SK-N-SH treated with all-trans-retinoic acid at 6 μM for 48 hours (cell line): ENCODE data around the gene UBL4B.

ENCODE experiments used
- ATAC-seq: fragments of 200-7000 bp; cut with Tn5 transposase; 3 replicates; pipeline ENCODE4 v1.9.1; 2020; ENCODE audit warnings: mild to moderate bottlenecking, moderate library complexity
- ARNTL ChIP-seq: fragments of 450-650 bp; formaldehyde crosslinking; IDR thresholded peaks from 2 replicates; pipeline ENCODE4 v1.5.0; 2020; ENCODE audit warnings: low read depth, mild to moderate bottlenecking, moderate library complexity, borderline replicate concordance
- BACH2 ChIP-seq: fragments of 250-450 bp; sonication (Bioruptor Pico); IDR thresholded peaks from 2 replicates; pipeline ENCODE4 v1.9.0; 2021; ENCODE audit warnings: mild to moderate bottlenecking, borderline replicate concordance
- CSDC2 ChIP-seq: fragments of 250-450 bp; sonication (Bioruptor Pico); IDR thresholded peaks from 2 replicates; pipeline ENCODE4 v1.5.0; 2020; ENCODE audit warnings: mild to moderate bottlenecking, moderate library complexity
- ESRRG ChIP-seq: fragments of 250-450 bp; sonication (Bioruptor Pico); IDR thresholded peaks from 2 replicates; pipeline ENCODE4 v1.6.1; 2021; ENCODE audit warnings: mild to moderate bottlenecking
- GLIS3 ChIP-seq: fragments of 250-450 bp; sonication (Bioruptor Pico); IDR thresholded peaks from 2 replicates; pipeline ENCODE4 v1.5.0; 2020; ENCODE audit warnings: mild to moderate bottlenecking, moderate library complexity
- ISL1 ChIP-seq: fragments of 250-450 bp; sonication (Bioruptor Pico); IDR thresholded peaks from 2 replicates; pipeline ENCODE4 v2.1.2; 2022; ENCODE audit warnings: mild to moderate bottlenecking, moderate library complexity
- RARB ChIP-seq: fragments of 250-450 bp; sonication (Bioruptor Pico); IDR thresholded peaks from 2 replicates; pipeline ENCODE4 v1.8.0; 2021; ENCODE audit warnings: mild to moderate bottlenecking, moderate library complexity
- SNAI2 ChIP-seq: fragments of 250-450 bp; sonication (Bioruptor Pico); IDR thresholded peaks from 2 replicates; pipeline ENCODE4 v1.5.0; 2020; ENCODE audit warnings: mild to moderate bottlenecking, moderate library complexity
- TCF4 ChIP-seq: fragments of 250-450 bp; sonication (Bioruptor Pico); IDR thresholded peaks from 2 replicates; pipeline ENCODE4 v1.8.0; 2021; ENCODE audit warnings: mild to moderate bottlenecking, moderate library complexity, borderline replicate concordance
- TOX ChIP-seq: fragments of 250-450 bp; sonication (Bioruptor Pico); IDR thresholded peaks from 2 replicates; pipeline ENCODE4 v1.8.0; 2021; ENCODE audit warnings: mild to moderate bottlenecking, moderate library complexity, borderline replicate concordance
- ZC3H10 ChIP-seq: fragments of 250-450 bp; sonication (Bioruptor Pico); IDR thresholded peaks from 2 replicates; pipeline ENCODE4 v1.5.1; 2021; ENCODE audit warnings: mild to moderate bottlenecking, moderate library complexity
- ZFP30 ChIP-seq: fragments of 450-650 bp; formaldehyde crosslinking; IDR thresholded peaks from 2 replicates; pipeline ENCODE4 v1.5.0; 2022; ENCODE audit warnings: mild to moderate bottlenecking, moderate library complexity
- ZNF565 ChIP-seq: fragments of 450-650 bp; formaldehyde crosslinking; conservative IDR thresholded peaks from 2 replicates; pipeline ENCODE4 v1.5.0; 2020; ENCODE audit warnings: low read depth, mild to moderate bottlenecking, moderate library complexity
- ZNF70 ChIP-seq: fragments of 450-650 bp; formaldehyde crosslinking; IDR thresholded peaks from 2 replicates; pipeline ENCODE4 v1.5.0; 2020; ENCODE audit warnings: mild to moderate bottlenecking, moderate library complexity
- ZNF8 ChIP-seq: fragments of 450-650 bp; formaldehyde crosslinking; IDR thresholded peaks from 2 replicates; pipeline ENCODE4 v1.5.0; 2020; ENCODE audit warnings: mild to moderate bottlenecking, moderate library complexity
- TF ChIP-seq, protein P1 (sequence below): fragments of 250-450 bp; sonication (Bioruptor Pico); IDR thresholded peaks from 2 replicates; pipeline ENCODE4 v1.5.1; 2020; ENCODE audit warnings: low read depth, mild to moderate bottlenecking, moderate library complexity
- TF ChIP-seq, protein P2 (sequence below): fragments of 250-450 bp; sonication (Bioruptor Pico); IDR thresholded peaks from 2 replicates; pipeline ENCODE4 v1.5.0; 2020; ENCODE audit warnings: mild to moderate bottlenecking, moderate library complexity
- TF ChIP-seq, protein P3 (sequence below): fragments of 250-450 bp; sonication (Bioruptor Pico); IDR thresholded peaks from 2 replicates; pipeline ENCODE4 v1.5.1; 2021; ENCODE audit warnings: mild to moderate bottlenecking, moderate library complexity
- TF ChIP-seq, protein P4 (sequence below): fragments of 250-450 bp; sonication (Bioruptor Pico); IDR thresholded peaks from 2 replicates; pipeline ENCODE4 v1.8.0; 2020; ENCODE audit warnings: mild to moderate bottlenecking, moderate library complexity, borderline replicate concordance

Gene UBL4B

DNA sequence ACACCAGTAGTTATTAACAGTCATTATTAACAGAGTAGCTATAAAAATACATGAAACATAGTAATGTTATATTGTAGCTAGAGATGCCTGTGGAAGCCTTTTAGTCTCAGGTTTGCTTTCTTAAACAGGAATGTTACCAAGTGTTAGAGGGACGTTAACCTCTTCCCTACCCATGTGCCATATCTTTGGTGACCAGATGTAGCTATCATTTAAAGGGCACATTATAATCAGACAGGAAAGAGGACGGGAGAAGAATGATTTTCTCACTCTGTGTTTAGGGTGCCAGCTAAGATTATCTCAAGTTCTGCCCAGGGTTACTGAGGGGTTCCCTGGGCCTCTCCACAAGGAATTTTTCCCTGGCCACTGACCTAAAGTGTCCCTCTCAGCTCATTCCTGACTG, 20.9 kb upstream of the UBL4B start:
- ATAC-seq = no peak

DNA sequence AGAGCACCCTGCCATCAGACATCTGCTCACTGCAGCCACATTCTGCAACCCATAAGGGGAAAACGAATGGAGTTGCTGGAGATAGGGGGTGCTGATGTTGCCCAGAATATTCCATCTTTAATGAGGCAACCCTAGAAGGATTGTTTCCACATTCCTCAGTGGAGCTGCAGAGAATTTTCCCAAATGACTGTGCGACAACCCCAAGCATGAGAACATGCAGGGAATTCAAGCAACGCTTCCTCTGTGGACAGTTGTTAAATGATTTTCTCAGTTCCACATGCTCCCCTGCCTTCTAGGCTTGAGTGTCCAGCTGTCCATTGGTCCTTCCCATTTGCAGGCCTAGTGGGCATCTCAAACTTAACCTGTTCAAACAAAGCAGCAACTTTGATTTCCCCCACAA, 20.5 kb upstream of the UBL4B start:
- ATAC-seq = no peak
- TF ChIP-seq ZNF8 (CRISPR knock-in tag) (no peak), TOX (no peak), ESRRG (CRISPR knock-in tag) (no peak), ARNTL (CRISPR knock-in tag) (no peak), ZNF70 (CRISPR knock-in tag) (no peak), TCF4 (no peak), ZNF565 (CRISPR knock-in tag) (no peak), RARB (no peak), BACH2 (CRISPR knock-in tag) (no peak)
- TF ChIP-seq, protein P1, sequence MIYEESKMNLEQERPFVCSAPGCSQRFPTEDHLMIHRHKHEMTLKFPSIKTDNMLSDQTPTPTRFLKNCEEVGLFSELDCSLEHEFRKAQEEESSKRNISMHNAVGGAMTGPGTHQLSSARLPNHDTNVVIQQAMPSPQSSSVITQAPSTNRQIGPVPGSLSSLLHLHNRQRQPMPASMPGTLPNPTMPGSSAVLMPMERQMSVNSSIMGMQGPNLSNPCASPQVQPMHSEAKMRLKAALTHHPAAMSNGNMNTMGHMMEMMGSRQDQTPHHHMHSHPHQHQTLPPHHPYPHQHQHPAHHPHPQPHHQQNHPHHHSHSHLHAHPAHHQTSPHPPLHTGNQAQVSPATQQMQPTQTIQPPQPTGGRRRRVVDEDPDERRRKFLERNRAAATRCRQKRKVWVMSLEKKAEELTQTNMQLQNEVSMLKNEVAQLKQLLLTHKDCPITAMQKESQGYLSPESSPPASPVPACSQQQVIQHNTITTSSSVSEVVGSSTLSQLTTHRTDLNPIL = no peak
- TF ChIP-seq, protein P2, sequence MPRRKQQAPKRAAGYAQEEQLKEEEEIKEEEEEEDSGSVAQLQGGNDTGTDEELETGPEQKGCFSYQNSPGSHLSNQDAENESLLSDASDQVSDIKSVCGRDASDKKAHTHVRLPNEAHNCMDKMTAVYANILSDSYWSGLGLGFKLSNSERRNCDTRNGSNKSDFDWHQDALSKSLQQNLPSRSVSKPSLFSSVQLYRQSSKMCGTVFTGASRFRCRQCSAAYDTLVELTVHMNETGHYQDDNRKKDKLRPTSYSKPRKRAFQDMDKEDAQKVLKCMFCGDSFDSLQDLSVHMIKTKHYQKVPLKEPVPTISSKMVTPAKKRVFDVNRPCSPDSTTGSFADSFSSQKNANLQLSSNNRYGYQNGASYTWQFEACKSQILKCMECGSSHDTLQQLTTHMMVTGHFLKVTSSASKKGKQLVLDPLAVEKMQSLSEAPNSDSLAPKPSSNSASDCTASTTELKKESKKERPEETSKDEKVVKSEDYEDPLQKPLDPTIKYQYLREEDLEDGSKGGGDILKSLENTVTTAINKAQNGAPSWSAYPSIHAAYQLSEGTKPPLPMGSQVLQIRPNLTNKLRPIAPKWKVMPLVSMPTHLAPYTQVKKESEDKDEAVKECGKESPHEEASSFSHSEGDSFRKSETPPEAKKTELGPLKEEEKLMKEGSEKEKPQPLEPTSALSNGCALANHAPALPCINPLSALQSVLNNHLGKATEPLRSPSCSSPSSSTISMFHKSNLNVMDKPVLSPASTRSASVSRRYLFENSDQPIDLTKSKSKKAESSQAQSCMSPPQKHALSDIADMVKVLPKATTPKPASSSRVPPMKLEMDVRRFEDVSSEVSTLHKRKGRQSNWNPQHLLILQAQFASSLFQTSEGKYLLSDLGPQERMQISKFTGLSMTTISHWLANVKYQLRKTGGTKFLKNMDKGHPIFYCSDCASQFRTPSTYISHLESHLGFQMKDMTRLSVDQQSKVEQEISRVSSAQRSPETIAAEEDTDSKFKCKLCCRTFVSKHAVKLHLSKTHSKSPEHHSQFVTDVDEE (CRISPR knock-in tag) = no peak

More for the DNA sequence above, 20.9 kb upstream of the UBL4B start:
- TF ChIP-seq ZNF8 (CRISPR knock-in tag) (no peak), ARNTL (CRISPR knock-in tag) (no peak), ZNF565 (CRISPR knock-in tag) (no peak), ZC3H10 (CRISPR knock-in tag) (no peak), RARB (no peak), ESRRG (CRISPR knock-in tag) (no peak), GLIS3 (CRISPR knock-in tag) (no peak)
- TF ChIP-seq, protein P3, sequence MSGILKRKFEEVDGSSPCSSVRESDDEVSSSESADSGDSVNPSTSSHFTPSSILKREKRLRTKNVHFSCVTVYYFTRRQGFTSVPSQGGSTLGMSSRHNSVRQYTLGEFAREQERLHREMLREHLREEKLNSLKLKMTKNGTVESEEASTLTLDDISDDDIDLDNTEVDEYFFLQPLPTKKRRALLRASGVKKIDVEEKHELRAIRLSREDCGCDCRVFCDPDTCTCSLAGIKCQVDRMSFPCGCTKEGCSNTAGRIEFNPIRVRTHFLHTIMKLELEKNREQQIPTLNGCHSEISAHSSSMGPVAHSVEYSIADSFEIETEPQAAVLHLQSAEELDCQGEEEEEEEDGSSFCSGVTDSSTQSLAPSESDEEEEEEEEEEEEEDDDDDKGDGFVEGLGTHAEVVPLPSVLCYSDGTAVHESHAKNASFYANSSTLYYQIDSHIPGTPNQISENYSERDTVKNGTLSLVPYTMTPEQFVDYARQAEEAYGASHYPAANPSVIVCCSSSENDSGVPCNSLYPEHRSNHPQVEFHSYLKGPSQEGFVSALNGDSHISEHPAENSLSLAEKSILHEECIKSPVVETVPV (CRISPR knock-in tag) = no peak
- TF ChIP-seq, protein P4, sequence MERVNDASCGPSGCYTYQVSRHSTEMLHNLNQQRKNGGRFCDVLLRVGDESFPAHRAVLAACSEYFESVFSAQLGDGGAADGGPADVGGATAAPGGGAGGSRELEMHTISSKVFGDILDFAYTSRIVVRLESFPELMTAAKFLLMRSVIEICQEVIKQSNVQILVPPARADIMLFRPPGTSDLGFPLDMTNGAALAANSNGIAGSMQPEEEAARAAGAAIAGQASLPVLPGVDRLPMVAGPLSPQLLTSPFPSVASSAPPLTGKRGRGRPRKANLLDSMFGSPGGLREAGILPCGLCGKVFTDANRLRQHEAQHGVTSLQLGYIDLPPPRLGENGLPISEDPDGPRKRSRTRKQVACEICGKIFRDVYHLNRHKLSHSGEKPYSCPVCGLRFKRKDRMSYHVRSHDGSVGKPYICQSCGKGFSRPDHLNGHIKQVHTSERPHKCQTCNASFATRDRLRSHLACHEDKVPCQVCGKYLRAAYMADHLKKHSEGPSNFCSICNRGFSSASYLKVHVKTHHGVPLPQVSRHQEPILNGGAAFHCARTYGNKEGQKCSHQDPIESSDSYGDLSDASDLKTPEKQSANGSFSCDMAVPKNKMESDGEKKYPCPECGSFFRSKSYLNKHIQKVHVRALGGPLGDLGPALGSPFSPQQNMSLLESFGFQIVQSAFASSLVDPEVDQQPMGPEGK (CRISPR knock-in tag) = no peak

DNA sequence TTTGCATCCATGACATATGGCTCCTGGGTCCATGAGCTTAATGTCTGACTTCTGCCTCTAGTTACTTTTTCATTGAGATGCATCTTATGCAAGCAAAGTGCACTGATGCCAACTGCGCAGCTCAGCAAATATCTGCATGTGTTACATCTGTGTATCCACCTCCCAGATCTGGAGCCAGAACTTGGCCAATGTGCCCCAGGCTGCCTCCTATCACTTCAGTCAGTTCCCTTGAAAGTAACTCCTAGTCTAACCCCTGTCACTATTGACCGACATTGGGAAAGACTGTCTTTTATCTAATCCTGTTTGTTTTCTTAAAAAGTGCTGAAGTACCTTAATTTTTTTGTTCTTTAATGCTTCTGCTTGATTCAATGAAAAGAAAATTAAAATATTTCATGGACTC, 19.3 kb upstream of the UBL4B start:
- TF ChIP-seq CSDC2 (CRISPR knock-in tag) = no peak
- TF ChIP-seq ZFP30 (CRISPR knock-in tag) = no peak
- no peak for TF ChIP-seq ZC3H10 (CRISPR knock-in tag)
- TF ChIP-seq ZNF70 (CRISPR knock-in tag) = no peak
- no peak for TF ChIP-seq ZNF8 (CRISPR knock-in tag)
- TF ChIP-seq ISL1 (CRISPR knock-in tag) = no peak
- TF ChIP-seq ZNF565 (CRISPR knock-in tag) = no peak
- TF ChIP-seq, protein P3 (CRISPR knock-in tag) = no peak
- TF ChIP-seq, protein P2 (CRISPR knock-in tag) = no peak
- TF ChIP-seq TCF4 = no peak
- TF ChIP-seq, protein P1 = no peak
- TF ChIP-seq RARB = no peak
- no peak for TF ChIP-seq SNAI2 (CRISPR knock-in tag)
- TF ChIP-seq BACH2 (CRISPR knock-in tag) = no peak
- ATAC-seq = no peak
